ENCODE data around the gene TMEM86B. TPM values are rescaled to one million over a fixed set of nuclear protein-coding genes. Genes with fewer than 3 reads are reported as not detected.

TMEM86B gene
- total RNA-seq, 1 donor from 2014 or later, result 6.0 TPM

DNA sequence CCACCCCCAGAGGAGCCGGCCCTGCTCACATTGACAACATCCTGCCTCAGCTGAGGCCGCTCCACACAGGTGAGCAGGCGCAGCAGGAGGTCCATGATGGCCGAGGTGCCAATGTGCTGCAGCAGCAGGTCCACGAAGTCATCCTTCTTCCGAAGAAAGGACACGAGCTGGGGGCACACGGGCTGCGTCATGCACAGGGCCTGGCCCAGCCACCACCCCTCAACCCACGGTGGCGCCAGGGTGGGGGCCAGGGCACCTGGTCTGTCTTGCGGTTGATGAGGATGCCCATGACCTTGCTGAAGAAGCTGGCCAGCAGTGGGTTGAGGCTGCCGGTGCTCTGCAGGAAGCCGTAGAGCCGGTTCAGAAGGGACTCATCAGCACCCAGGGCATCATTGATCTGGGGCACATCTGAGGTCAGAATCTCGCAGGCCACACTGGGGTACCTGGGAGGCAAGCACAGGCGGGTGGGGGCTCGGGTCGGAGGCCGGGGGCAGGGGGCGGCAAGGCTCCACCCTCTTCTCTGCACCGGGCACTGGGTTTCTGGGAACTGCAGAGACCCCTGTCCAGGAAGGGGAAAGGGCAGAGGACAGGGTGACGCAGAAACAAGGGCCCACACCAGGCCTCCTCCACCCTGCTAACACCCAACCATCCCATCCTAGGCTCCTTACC lies 16.8 kb upstream of the TMEM86B start:
- intact Hi-C loops (cut with DNase I), result no loop called here
- ATAC-seq (no peak), DNase-seq (ENCODE audit: low spot score) (no peak)

DNA sequence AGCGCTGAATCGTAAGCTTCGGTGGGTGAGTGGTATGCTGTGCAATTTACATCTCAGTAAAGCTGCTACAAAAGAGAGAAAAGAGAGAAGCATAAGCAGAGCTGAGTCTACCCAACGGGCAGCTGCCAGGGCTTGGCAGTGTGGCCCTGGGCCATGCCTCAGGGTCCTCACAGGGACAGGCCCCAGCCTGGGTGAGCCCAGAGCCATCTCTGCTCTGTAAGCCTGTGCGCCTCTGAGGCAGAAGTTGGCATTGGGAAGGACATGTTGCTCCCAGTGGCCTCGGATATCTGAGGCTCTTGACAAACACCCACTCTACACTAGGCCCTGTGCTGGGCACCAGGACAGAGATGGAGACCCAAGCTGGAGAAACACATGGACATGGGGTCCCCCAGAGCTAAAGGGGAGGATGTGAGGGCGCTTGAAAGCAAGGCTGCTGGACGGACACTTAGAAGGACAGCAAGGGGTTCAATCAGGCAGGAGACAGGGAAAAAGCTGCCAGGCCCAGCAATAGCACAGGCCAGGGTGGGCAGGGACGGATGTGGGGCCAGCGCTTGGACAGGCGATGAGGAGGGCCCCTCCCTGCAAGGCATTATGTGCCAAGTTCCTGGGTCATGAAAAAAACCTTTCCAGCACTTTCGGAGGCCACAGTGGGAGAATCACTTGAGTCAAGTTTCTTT lies 15.6 kb upstream of the TMEM86B start:
- no peak for DNase-seq (ENCODE audit: low spot score)
- intact Hi-C loops (cut with DNase I), result loop anchor here (1.0 kb wide), 1 partner anchor 14 kb away; no protein-coding TSS in a partner anchor
- no peak for ATAC-seq

DNA sequence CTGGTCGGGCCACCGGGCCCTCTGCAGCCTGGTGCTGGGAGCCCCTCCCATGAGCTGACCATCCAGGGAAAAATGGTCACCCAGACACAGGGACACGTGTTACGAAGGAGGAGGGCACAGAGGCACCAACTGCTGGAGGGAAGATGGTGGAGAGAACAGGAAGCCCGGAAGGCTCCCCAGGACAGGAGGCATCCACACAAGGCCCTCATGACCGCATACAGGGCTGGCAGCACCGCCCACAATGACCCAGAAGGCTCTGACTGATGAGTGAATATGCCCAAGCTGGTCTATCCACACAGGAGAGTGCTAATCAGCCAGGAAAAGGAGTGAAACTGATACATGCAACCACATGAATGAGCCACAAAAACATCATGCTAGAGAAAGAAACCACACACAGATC lies 14.0 kb upstream of the TMEM86B start:
- intact Hi-C loops (cut with DNase I), result no loop called here
- DNase-seq (ENCODE audit: low spot score) (no peak), ATAC-seq (no peak)

DNA sequence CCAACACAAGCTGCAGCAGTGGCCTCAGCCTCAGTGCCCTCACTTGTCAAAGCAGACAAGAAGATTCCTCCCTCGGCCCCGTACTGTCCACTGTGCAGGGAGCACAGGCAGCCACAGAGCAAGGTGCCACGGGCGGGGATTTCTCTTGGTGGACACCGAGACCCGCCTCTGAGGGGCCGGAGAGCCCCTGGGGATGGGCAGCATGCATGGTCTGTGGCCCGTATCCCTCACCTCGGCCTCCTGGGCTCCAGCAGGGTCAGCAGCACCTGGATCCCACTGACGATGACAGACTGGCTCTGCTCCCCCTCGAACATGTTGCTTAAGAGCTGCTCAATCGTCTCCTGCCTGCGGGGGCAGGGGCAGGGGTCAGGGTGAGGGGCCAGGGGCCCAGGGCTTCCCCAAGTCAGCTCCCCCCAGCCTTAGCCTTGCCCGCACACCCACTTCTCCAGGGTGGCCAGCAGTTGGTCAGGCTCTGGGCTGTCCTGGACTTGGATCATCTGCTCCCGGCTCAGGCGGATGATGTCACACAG lies 13.4 kb upstream of the TMEM86B start:
- ATAC-seq, result no peak
- intact Hi-C loops (cut with DNase I), result no loop called here
- no peak for DNase-seq (ENCODE audit: low spot score)

DNA sequence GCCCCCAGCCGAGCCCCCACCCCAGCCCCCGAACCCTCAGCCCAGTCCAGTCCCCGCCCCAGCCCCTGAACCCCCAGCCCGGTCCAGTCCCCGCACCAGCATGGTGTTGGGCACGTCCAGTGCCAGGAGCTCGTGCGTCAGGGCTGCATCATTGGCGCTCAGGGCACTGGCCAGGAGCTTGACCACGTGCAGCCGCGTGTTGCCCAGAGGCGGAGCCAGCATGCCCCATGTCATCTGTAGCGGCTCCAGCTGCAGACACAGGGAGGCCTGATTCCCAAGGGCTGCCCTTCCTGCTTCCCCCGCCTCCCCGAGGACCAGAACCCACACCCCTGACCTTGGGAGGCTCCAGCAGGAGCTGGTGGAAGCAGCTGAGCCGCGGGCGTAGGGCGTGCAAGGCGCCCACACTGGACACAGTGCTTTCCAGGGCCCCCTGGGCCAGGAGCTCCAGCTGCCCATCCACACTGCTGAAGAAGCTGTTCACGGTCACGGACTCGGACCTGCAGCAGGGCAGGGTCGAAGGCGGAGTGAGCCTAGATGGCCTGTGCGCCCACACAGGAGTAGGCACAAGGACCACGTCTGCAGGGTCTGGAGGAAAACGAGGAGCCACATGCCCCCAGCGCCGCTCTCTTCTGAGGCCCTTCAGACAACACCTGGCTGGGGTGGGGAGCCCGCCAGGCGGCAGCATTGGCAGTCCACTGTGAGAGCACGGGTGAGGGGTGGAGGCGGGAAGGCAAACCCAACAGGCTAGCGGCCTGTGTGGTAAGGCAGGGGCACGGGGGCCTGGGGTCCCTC lies 12.8 kb upstream of the TMEM86B start:
- no peak for ATAC-seq
- intact Hi-C loops (cut with DNase I), result no loop called here
- no peak for DNase-seq (ENCODE audit: low spot score)

DNA sequence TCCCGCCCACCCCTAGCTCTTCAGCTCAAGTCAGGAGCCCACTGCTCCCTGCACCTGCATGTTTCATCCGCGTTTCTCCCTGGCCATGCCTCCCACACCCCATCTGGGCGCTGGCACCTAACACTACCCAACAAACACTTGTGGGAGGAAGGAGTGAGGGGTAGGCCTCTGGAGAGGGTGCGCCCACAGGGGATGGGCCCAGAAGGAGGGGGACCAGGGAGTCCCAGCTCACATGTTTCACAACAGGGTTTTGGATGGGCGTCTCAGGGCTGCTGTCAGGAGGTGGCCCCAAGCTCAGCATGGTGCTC lies 12.1 kb upstream of the TMEM86B start:
- no peak for DNase-seq (ENCODE audit: low spot score)
- intact Hi-C loops (cut with DNase I), result no loop called here
- no peak for ATAC-seq

DNA sequence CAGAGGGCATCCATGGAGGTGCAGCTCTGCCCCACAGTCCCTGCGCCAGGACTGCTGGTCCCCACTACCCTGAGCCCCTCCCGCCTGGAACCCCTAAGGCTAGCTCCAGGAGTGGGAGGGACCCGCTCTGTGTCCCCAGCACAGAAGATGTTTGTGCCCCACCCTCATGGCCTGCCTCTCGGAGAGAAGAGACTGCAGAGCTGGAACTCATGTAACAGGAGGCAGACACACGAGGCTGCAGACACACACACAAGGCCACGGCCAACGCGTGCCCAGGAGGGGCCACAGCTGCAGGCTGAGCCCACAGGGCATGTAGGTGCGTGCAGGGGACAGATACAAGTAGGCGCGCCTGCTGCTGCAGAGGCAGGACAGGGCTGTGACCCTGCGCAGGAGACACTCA lies 10.4 kb upstream of the TMEM86B start:
- ATAC-seq, result no peak
- intact Hi-C loops (cut with DNase I), result no loop called here
- DNase-seq (ENCODE audit: low spot score), result no peak

DNA sequence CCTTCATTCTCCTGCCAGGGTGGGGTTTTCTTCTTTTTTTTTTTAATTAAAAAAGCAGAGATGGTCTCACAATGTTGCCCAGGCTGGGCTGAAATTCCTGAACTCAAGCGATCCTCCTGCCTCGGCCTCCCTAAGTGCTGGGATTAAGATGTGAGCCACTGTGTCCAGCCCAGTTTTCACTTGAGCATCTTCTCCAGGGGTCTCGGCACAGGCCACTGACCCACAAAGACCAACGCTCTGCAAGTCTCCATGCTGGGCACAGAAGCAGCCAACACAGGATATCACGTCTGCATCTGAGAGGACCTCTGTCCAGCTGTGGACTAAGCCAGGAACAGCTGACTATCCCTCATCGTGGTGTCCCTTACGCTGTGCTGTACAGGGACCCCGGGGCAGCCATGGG lies 9.5 kb upstream of the TMEM86B start:
- ATAC-seq (no peak), DNase-seq (ENCODE audit: low spot score) (no peak)
- intact Hi-C loops (cut with DNase I), result no loop called here

DNA sequence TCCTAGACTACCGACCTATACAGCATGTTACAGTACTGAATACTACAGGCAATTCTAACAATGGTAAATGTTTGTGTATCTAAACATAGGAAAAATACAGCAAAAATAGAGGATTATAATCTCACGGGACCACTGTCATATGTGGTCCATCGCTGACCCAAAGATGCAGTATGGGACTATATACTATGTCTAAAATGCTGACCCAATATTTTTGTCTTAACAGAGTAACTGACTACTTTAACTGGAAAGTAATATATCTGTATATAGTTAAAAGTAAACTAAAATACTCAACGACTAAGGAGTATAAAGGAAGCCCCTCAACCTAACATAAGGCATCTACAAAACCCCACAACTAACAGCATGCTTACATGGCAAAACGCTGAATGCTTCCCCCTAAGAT lies 4.4 kb upstream of the TMEM86B start:
- DNase-seq (ENCODE audit: low spot score), result no peak
- ATAC-seq, result no peak
- intact Hi-C loops (cut with DNase I), result no loop called here

DNA sequence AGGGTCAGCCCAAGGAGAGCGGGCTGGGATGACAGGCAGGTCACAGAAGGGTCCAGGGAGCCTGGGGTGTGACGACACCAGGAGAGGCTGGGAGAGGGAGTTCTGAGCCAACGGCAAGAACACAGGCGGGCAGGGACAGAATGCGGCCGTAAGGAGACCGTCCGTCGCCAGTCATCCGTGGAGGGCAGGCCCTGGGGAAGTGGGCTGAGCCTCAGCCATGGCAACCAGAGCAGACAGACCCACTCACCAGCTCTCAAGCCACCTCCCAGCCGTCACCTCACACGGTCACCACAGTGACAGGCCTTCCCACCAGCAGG lies 3.7 kb upstream of the TMEM86B start:
- ATAC-seq, result no peak
- intact Hi-C loops (cut with DNase I), result no loop called here

DNA sequence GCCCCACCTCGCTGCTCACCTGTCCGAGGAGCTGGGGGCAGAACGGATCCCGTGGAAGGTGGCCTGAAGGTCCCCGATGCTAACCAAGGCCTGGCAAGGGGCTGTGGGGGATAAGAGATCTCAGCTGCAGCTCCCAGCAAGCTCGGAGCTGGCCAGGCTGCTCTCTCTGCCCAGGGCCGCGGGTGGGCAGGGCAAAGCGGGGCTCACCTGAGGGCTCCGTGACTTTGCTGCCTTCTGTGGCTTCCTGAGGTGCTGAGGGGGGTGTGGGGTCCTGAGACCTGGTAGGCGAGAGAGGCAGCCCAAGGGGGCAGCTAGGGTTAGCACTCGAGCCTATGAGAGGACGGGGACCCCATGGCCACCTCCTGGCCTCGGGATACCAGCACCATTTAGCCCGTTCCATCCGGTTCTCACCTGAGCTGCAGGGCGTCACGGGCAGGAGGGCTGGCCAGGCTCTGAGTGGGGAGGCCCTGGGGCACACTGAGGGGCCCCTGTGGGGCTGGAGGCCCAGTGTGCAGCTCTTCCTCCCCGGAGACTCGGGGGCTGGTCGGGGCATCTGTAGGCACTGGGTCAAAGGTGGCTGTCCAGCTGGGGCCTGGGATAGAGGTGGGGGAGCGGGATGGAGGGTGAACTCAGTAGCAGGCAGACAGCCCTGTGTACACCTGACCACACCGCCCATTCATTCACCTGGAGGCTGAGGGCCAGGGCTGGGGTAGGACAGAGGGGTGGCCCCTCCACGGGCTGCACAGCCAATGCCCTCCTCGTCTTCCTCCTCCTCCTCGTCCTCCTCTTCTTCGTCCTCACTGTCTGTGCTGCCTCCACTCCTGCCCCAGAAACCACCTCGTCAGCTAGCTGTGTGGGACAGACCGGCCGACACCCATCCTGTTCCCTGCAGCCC lies 3.1 kb upstream of the TMEM86B start:
- ATAC-seq, result no peak

More for the DNA sequence above, 3.7 kb upstream of the TMEM86B start:
- DNase-seq (ENCODE audit: low spot score), result no peak

DNA sequence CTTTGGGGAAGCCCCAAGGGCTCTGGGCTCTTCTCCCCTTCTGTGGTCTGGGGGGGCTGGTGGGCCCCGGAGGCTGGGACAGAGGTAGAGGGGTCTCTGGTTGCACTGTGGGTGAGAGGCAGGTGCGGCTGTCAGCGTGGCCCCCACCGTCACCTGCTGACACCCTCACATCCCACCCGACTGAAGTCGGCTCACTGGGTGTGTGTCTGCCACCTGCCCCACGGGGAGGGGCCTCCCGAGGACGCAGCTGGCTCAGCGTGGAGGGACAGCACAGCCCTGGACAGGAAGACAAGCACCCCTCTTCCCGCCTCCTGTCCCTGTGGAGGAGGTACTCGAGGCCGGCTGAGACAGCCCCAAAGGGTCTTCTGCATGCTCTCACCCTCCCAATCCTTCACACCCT lies 2.2 kb upstream of the TMEM86B start:
- intact Hi-C loops (cut with DNase I), result no loop called here

More for the DNA sequence above, 3.1 kb upstream of the TMEM86B start:
- intact Hi-C loops (cut with DNase I), result no loop called here
- DNase-seq (ENCODE audit: low spot score), result peak; percentile 45

DNA sequence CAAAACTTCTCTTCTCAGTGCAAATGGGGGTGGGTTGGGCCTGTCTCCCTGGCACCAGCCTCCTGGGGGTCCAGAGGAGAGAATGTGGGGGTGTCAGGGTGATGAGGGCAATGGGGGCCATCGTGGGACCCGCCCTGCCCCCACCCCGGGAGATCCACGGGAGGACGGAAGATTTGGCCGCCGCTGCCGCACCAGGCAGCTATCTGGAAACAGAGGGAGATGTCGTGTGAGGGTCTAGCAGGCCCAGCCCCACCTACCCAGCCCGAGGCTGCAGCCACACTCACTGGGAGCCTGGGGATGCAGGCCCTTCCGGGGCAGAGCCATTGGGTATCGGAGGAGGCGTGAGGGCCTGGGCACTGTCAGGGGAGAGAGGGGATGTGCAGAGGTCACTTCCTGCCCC lies 1.8 kb upstream of the TMEM86B start:
- DNase-seq (ENCODE audit: low spot score), result peak; percentile 31
- intact Hi-C loops (cut with DNase I), result no loop called here
- no peak for ATAC-seq

More for the DNA sequence above, 2.2 kb upstream of the TMEM86B start:
- ATAC-seq (no peak), DNase-seq (ENCODE audit: low spot score) (no peak)

DNA sequence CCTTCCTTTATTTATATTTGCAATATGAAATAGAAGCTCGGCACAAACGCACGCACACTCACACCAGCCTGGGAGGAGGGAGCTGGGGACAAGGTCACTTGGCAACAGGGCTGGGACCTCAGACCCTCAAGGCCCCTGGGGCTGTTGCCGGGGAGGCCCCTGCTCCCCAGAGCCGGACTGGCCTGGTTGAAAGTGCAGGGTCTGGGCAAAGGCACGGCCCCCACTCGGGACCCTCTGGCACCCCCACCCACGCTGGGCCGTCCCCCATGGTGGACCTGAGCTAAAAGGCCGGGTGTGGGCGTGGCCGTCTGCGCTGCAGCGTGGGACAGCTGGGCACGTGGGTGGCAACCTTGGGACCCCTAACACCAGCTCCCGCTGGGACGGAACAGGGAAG lies 1.2 kb upstream of the TMEM86B start:
- intact Hi-C loops (cut with DNase I), result no loop called here
- ATAC-seq, result peak; percentile 9
- no peak for DNase-seq (ENCODE audit: low spot score)

DNA sequence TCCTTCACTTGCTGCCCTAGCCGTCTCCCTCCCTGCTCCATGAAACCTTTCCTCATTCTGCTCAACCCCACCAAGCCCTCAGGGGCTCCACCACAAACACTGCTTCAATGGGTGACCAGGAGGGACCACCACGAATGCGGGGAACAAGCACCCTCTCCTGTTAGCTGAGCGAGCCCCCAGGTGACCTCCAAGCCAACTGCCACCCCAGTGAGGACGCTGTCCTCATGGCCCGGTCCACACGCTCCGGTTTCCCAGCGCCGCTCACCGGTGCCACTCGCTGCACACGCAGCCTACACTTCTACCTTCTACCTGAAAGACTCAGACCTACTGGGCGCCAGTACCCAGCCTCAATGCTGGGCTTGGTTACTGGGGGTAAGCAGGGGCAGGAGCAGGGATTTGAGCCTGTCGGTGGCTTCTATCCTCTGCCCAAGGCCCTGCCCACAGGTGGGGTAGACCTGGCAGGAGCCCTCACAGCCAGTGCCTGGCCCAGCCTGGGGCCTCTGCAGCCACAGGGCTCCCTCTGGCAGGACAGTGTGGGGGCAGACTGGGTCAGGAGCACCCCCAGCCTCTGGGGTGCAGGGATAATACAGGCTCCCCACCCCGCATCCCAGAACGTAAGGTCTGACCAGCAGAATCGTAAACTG lies 704 bp upstream of the TMEM86B start:
- DNase-seq (ENCODE audit: low spot score), result no peak
- no peak for ATAC-seq
- intact Hi-C loops (cut with DNase I), result no loop called here

DNA sequence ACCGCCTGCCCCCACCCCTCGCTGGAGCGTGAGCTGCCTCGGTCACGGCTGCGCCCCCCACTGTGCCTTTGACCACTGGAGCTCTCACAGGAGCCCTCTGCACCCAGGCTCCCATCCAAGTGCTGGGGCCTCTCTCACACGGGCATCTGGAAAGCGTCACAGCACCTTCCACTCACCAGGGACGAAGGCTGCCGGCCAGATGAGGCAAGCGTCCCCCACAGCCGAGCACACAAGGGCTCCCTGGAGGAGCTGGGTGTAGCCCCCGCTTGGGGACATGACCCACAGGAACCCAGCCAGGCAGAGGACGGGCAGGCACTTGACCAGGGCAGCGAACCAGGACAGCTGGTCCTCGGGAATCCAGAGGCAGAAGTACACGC lies 560 bp downstream of the TMEM86B start:
- no peak for DNase-seq (ENCODE audit: low spot score)
- ATAC-seq, result no peak
- intact Hi-C loops (cut with DNase I), result no loop called here

DNA sequence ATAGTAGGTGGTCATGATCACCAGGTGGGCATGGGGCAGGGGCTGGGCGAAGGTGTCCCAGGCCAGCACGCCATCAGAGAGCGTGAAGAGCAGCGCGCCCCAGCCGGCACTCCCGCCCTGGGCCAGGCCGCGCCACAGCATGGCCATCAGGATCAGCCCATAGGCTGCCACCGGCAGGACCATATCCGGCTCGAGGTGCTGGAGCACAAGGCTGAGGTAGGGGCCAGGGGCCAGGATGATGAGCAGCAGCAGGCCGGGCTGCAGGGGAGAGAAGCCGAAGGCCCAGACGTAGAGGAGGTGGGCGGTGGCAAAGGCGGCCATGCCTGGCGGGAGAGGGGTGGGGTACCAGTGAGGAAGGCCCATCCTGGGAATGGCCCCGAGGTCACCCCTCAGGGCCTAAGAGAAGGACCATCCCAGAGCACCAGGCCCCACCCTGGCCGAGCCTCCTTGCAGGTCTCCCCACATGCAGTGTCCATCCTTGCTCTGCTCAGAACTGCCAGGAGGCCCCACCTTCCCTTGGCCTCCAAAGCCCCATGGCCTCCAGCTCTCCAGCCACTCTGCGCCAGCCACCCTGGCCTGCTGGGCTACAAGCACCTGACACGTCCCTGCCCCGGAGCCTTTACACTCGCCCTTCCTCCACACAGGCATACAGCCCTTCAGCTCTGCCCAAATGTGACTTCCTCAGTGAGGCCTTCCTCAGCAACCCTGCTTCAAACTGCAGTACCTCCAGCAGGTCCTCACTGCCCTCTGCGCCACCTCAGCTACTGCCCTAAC lies 1.1 kb downstream of the TMEM86B start:
- ATAC-seq (no peak), DNase-seq (ENCODE audit: low spot score) (no peak)
- intact Hi-C loops (cut with DNase I), result no loop called here

DNA sequence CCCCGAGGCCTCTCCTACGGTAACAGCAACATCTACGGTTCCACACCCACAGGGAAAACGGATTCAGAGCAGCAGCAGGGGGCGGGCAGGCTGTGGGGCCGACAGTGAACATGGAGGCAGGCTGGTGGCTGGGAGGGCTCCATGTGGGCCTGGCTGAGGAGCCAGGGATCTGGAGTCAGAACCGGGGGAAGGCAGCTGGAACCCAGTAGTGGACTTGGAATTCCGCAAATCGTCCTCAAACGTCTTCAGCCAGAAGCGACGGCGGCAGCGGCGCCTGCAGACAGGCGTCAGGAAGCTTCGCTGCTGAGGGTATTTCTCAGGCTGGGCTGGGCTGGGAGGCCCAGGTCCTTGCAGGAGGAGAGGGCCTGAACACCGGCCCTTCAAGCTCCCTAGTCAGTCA lies 1.8 kb downstream of the TMEM86B start:
- DNase-seq (ENCODE audit: low spot score) (no peak), ATAC-seq (no peak)
- intact Hi-C loops (cut with DNase I), result no loop called here
